GM21447 (cell line): ENCODE measurements around the gene KMT2B.

ENCODE experiments used
- ATAC-seq: cut with Tn5 transposase; IDR thresholded peaks from one replicate; pipeline ENCODE4 v1.9.1; 2021; ENCODE audit not compliant: unreplicated experiment

Gene KMT2B

DNA sequence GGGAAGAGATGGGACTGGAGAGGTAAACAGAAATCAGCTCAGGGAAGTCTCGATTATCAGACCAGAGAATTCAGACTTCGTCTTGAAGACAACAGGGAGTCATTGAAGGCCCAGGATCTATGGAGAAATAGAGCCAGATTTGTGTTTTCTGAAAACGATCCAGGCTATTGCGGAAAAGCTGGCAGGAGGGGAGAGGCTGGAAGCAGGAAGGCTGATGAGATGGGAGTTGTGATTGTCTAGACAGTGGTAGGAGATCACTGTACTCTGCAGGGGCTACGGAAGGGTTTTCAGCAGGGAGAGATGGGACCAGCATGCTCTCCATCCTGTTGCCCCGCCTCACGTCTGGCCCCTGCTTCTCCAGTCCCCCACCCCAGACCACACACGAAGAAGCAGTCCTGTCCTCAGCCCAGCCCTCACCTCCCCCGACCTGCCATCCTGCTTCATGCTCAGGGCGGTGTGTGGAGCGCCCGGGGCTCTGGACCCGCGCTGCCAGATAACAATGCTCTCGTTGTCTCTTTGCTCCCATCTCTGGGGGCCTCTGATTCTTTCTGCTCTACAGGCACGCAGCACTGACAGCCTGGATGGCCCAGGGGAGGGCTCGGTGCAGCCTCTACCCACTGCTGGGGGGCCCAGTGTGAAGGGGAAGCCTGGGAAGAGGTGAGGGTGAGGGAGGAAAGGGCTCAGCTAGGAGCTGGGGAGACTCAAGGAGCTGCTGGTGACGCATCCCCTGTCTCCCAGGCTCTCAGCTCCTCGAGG is 59.5 kb downstream of the KMT2B start:
- no peak for ATAC-seq

DNA sequence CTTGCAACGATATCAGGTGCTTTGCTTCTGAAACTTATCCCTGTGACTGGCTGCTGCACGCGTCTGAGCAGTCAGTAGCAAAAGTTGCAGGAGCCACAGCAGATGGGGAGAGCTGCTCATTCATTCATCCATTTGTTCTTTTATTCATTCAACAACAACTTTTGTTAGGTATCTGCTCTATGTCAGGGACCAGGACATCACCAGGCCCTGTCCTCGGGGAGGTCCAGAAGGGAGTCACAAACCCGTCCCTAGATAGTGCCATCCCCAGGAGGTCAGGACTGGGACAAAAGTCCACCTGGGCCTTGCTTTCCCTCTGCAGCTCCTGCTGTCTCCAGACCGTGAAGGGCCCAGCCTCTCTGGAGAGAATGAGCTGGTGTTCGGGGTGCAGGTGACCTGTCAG is 60.2 kb downstream of the KMT2B start:
- ATAC-seq, result no peak

DNA sequence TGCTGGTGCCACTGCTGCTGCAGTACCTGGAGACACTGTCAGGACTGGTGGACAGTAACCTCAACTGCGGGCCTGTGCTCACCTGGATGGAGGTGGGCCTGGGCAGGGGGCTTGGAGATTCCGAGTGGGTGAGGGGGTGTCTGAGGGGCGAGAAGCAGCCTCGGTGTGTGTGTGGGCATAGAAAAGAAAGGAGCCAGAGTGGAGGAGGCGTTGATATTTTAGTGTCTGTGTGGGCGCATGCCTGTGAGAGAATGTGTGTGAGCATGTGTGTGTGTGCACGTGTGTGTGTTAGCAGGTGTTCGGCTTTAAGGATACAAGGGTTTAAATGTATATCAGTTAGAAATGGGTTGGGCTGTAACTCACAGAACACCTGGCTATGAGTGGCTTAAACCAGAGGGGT is 61.2 kb downstream of the KMT2B start:
- no peak for ATAC-seq

DNA sequence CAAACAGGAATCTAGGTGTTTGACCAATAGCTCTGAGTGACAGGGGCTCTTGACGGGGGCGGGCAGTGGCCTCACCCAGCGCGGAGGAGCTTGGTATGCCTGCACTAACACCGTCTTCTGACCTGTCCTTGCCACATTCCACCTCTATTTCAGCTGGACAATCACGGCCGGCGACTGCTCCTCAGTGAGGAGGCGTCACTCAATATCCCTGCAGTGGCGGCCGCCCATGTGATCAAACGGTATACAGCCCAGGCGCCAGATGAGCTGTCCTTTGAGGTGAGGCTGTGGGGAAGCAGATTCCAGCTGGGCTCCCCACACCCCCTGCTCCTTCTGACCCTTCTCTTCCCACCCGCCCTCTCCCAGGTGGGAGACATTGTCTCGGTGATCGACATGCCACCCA is 62.3 kb downstream of the KMT2B start:
- ATAC-seq, result no peak

DNA sequence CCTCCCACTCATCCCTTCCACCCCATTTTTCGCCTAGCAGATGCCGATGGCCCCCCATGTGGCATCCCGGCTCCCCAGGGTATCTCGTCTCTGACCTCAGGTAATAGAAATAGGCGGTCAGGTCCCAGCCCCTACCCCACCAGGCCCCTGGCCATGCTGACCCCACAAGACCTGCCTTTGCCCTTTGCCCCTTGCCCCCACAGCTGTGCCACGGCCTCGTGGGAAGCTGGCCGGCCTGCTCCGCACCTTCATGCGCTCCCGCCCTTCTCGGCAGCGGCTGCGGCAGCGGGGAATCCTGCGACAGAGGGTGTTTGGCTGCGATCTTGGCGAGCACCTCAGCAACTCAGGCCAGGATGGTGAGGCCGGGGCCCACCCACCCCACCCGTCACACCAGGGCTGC is 62.9 kb downstream of the KMT2B start:
- no peak for ATAC-seq

DNA sequence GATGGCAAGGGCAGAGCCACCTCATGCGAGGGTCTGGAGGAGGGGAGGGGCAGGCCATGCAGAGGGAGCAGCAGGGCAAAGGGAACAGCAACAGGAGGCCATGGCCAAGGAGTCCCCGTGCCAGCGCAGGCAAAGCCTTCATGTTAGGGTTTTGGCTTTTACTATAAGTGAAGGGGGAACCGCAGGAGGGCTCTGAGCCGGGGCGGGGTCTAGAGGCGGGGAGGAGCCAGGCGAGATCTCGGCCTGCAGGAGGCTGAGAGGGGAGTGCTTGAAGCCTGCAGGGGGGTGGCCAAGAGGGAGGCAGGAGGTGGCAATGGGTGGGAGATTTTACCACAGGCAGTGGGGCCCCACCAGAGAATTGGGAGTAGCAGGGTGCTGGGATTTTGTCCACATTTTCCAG is 63.8 kb downstream of the KMT2B start:
- ATAC-seq, result no peak

DNA sequence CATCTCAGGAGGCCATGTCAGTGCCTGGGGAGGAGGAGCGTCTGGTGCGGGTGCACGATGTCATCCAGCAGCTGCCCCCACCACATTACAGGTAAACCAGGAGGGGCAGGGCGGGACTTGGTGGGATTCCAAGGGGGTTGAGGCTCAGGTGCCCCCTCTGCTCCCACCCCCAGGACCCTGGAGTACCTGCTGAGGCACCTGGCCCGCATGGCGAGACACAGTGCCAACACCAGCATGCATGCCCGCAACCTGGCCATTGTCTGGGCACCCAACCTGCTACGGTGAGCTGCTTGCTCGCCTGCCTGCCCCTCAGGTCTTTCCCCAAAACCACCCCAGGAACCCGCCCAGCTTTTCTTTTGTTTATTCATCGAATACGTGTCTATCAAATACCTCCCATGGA is 64.8 kb downstream of the KMT2B start:
- no peak for ATAC-seq

DNA sequence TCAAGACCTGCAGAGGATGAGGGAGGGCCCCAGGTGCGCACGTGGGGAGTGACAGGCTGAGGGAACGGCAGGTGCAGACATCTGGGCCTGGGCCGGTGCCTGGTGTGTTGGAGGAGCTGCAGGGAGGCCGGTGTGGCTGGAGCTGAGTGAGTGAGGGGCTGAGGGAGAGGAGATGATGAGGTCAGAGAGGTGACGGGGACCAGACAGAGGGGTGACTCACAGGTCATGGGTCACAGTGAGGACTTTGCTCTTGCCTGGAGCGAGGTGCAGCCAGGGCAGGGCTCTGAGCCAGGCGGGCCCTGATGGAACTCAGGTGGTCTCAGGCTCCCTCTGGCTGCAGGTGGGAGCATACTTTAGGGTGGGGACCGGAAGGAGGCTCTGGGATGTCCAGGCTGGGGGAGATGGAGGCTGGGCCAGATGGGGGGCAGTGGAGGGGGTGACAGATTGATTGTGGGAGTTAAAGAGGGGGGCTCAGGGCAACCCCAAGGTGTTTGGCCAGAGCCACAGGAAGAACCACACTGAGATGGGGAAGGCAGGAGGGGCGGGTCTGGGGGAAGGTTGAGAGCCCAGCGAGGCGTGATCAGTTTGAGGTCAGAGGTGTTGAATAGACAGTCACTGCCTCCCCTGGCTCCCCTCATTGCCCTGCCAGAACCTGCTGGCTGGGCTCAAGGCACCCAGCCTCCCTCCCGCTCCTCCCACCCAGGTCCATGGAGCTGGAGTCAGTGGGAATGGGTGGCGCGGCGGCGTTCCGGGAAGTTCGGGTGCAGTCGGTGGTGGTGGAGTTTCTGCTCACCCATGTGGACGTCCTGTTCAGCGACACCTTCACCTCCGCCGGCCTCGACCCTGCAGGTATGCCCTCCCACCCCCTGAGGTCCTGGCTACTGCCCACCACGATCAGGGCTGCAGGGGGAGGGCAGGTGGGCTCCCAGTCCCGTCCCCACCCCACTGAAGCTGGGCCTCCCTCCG is 65.9 kb downstream of the KMT2B start:
- no peak for ATAC-seq

DNA sequence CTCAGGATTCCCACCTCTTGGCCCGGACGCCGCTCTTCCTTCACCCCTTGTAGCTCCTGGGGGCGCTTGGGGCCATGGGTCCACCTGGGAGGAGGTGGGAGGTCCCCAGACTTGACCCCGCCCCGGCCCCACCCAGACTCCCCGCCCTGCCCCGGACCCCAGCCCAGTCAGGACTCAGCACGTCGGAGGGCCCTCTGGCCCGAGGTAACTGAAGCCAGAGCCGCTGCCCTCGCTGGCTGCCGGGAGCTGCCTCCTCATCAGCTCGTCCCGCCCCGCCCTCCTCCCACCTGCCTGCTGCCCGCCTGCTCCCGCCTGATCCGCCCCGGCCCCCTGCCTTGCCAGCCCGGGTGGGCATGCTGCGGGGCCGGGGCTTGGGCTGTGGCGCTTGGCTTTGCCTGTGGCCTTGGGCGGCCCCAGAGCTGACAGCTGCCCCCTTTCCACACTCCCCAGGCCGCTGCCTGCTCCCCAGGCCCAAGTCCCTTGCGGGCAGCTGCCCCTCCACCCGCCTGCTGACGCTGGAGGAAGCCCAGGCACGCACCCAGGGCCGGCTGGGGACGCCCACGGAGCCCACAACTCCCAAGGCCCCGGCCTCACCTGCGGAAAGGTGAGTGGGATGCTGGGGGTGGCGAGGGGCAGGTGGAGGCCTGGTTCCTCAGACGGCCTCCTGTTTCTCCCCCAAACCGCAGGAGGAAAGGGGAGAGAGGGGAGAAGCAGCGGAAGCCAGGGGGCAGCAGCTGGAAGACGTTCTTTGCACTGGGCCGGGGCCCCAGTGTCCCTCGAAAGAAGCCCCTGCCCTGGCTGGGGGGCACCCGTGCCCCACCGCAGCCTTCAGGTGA is 66.9 kb downstream of the KMT2B start:
- no peak for ATAC-seq

DNA sequence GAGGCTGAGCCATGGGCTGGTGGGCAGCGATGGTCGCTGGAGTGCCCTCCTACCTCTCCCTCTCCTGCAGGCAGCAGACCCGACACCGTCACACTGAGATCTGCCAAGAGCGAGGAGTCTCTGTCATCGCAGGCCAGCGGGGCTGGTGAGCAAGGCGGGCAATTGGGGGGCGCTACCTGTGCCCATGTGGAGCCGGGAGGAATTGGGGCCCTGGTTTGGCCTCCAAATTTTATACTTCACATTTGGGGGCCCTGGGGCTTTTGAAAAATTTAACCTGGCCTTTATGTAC is 67.5 kb downstream of the KMT2B start:
- no peak for ATAC-seq

DNA sequence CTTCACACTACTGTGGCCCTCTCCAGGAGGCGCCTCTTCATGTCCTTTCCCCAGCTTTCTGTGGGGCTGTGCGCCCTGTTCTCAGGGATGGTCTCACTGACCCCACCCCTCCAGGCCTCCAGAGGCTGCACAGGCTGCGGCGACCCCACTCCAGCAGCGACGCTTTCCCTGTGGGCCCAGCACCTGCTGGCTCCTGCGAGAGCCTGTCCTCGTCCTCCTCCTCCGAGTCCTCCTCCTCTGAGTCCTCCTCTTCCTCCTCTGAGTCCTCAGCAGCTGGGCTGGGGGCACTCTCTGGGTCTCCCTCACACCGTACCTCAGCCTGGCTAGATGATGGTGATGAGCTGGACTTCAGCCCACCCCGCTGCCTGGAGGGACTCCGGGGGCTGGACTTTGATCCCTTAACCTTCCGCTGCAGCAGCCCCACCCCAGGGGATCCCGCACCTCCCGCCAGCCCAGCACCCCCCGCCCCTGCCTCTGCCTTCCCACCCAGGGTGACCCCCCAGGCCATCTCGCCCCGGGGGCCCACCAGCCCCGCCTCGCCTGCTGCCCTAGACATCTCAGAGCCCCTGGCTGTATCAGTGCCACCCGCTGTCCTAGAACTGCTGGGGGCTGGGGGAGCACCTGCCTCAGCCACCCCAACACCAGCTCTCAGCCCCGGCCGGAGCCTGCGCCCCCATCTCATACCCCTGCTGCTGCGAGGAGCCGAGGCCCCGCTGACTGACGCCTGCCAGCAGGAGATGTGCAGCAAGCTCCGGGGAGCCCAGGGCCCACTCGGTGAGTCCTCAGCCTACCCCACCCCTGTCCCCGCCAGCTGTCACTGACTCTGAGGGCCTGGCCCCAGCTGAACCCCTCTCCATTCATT is 68.7 kb downstream of the KMT2B start:
- no peak for ATAC-seq

GRCh38 chr19:35787227-35787799 is 69.5 kb downstream of the KMT2B start:
- no peak for ATAC-seq
